HepG2 (cell line): ENCODE data around the gene F12. TPM values are rescaled to one million over a fixed set of nuclear protein-coding genes. Genes with fewer than 3 reads are reported as not detected.

Source experiments
- ARNT2 ChIP-seq: sonication (generic); formaldehyde crosslinking; IDR thresholded peaks from 2 replicates; pipeline ENCODE4 v1.8.0; 2022; ENCODE audit warnings: mild to moderate bottlenecking, low read depth, missing genetic modification reagents, moderate library complexity
- CHD2 ChIP-seq: IDR thresholded peaks from 2 replicates; pipeline ENCODE4 v1.6.1; 2011; ENCODE audit warnings: low read depth, low read length, improper control_type of control experiment
- FLYWCH1 ChIP-seq: sonication (generic); formaldehyde crosslinking; IDR thresholded peaks from 2 replicates; pipeline ENCODE4 v1.8.1; 2023; ENCODE audit warnings: mild to moderate bottlenecking, missing genetic modification reagents
- NFYB ChIP-seq: sonication (generic); formaldehyde crosslinking; IDR thresholded peaks from 2 replicates; pipeline ENCODE4 v1.4.0; 2020; ENCODE audit warnings: missing genetic modification reagents
- PCBP1 ChIP-seq: fragments of 200-400 bp; formaldehyde crosslinking; IDR thresholded peaks from 2 replicates; pipeline ENCODE4 v1.6.1; 2017; ENCODE audit warnings: mild to moderate bottlenecking, low read depth, low read length, borderline replicate concordance
- PITX1 ChIP-seq: sonication (generic); formaldehyde crosslinking; IDR thresholded peaks from 2 replicates; pipeline ENCODE4 v1.5.1; 2020; ENCODE audit warnings: mild to moderate bottlenecking, missing genetic modification reagents
- PLSCR1 ChIP-seq: sonication (generic); formaldehyde crosslinking; IDR thresholded peaks from 2 replicates; pipeline ENCODE4 v1.5.0; 2020; ENCODE audit warnings: missing genetic modification reagents, mild to moderate bottlenecking, borderline replicate concordance
- RBM39 ChIP-seq: fragments of 200-400 bp; formaldehyde crosslinking; IDR thresholded peaks from one replicate; pipeline ENCODE4 v1.6.1; 2018; ENCODE audit warnings: antibody characterized with exemption, mild to moderate bottlenecking, low read depth, low read length; ENCODE audit not compliant: poor library complexity, severe bottlenecking
- TFDP2 ChIP-seq: sonication (generic); formaldehyde crosslinking; IDR thresholded peaks from 2 replicates; pipeline ENCODE4 v1.4.0; 2020; ENCODE audit warnings: missing genetic modification reagents
- YEATS4 ChIP-seq: sonication (generic); formaldehyde crosslinking; IDR thresholded peaks from 2 replicates; pipeline ENCODE4 v1.4.0; 2020; ENCODE audit warnings: missing genetic modification reagents, borderline replicate concordance
- ZFY ChIP-seq: sonication (generic); formaldehyde crosslinking; IDR thresholded peaks from 2 replicates; pipeline ENCODE4 v1.4.0; 2020; ENCODE audit warnings: missing genetic modification reagents
- ZNF143 ChIP-seq: sonication (generic); formaldehyde crosslinking; IDR thresholded peaks from 2 replicates; pipeline ENCODE4 v1.4.0; 2020; ENCODE audit warnings: missing genetic modification reagents
- ZNF792 ChIP-seq: IDR thresholded peaks from 2 replicates; pipeline ENCODE4 v1.6.1; 2016
- ZNF83 ChIP-seq: sonication (generic); formaldehyde crosslinking; IDR thresholded peaks from 2 replicates; pipeline ENCODE4 v1.4.0; 2020; ENCODE audit warnings: missing genetic modification reagents, mild to moderate bottlenecking, borderline replicate concordance
- polyA plus RNA-seq, 8 experiments: library from polyadenylated mRNA; depleted of rRNA in 3 of 8; stranded (reverse) in 7 of 8; unstranded in 1 of 8; fragments of >200 nt; fragmentation: Illumina TruSeq in 4 of 8; extraction: Trizol in 4 of 8; gene quantifications; 2 replicates each; pipeline versions ENCODE4 v1.2.1 to v1.2.3, GENCODE V29; 2011 to 2016; ENCODE audit warnings: low read depth in 4 of 8, missing spikeins in 1 of 8, mixed read lengths in 1 of 8; ENCODE audit not compliant: insufficient read depth in 1 of 8
- total RNA-seq, 5 experiments: library from RNA; depleted of rRNA; stranded (reverse); fragments of >200 nt; fragmentation: Illumina TruSeq; extraction: Trizol; gene quantifications; 2 replicates each; pipeline ENCODE4 v1.2.3, GENCODE V29; 2016; ENCODE audit warnings: low read depth in 1 of 5
- TF ChIP-seq, protein P1 (sequence below): sonication (generic); formaldehyde crosslinking; IDR thresholded peaks from 2 replicates; pipeline ENCODE4 v1.9.0; 2022; ENCODE audit warnings: low read depth, missing genetic modification reagents

The F12 gene
- total and polyA plus RNA-seq, 2 of the 13 experiments (the other 11 are each of a cell fraction or from before 2014, with no cell fraction given), result 2.5 to 3.0 TPM

- no peak for TF ChIP-seq ZNF143 (CRISPR knock-in tag)
- no peak for TF ChIP-seq CHD2
- TF ChIP-seq, protein P1, sequence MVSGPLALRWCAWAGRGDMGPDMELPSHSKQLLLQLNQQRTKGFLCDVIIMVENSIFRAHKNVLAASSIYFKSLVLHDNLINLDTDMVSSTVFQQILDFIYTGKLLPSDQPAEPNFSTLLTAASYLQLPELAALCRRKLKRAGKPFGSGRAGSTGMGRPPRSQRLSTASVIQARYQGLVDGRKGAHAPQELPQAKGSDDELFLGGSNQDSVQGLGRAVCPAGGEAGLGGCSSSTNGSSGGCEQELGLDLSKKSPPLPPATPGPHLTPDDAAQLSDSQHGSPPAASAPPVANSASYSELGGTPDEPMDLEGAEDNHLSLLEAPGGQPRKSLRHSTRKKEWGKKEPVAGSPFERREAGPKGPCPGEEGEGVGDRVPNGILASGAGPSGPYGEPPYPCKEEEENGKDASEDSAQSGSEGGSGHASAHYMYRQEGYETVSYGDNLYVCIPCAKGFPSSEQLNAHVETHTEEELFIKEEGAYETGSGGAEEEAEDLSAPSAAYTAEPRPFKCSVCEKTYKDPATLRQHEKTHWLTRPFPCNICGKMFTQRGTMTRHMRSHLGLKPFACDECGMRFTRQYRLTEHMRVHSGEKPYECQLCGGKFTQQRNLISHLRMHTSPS (CRISPR knock-in tag), result no peak
- no peak for TF ChIP-seq ZNF83 (CRISPR knock-in tag)
- no peak for TF ChIP-seq NFYB (CRISPR knock-in tag)
- no peak for TF ChIP-seq PCBP1
- no peak for TF ChIP-seq PITX1 (CRISPR knock-in tag)
- TF ChIP-seq ZFY, result no peak
- TF ChIP-seq RBM39, result no peak
- no peak for TF ChIP-seq TFDP2
- TF ChIP-seq FLYWCH1 (CRISPR knock-in tag), result no peak
- no peak for TF ChIP-seq PLSCR1
- no peak for TF ChIP-seq ZNF792
- no peak for TF ChIP-seq YEATS4
- TF ChIP-seq ARNT2 (CRISPR knock-in tag), result no peak
Measured at GRCh38 chr5:177384134-177384533, 25.2 kb downstream of the F12 start, which contains the start of gene SLC34A1 (continued).
